ENCODE data around the gene DMXL2. TPM values are rescaled to one million over a fixed set of nuclear protein-coding genes. Genes with fewer than 3 reads are reported as not detected.

DMXL2 gene
- 12.4 to 21.2 TPM (median 17.4 TPM) in 5 replicates for total RNA-seq (2022; extraction: Qiagen RNA extraction)

GRCh38 chr15:51622604-51623370 is at the start of gene DMXL2:
Gene DMXL2, minus strand, starts transcription at chr15:51622771. Its CDS starts 226 bp downstream, at chr15:51622545.

Other genes starting within 250 kb of the DMXL2 start
- gene SCG3, start 58.7 kb upstream of the DMXL2 start, total RNA-seq (2022; extraction: Qiagen RNA extraction) = 0.04 to 0.10 TPM (median 0.05 TPM) in 4 of 5 replicates, not detected in the other
- gene LYSMD2, start 114.9 kb upstream of the DMXL2 start, total RNA-seq (2022; extraction: Qiagen RNA extraction) = 18.3 to 22.4 TPM (median 19.3 TPM) in 5 replicates
- gene TMOD2, start 128.8 kb upstream of the DMXL2 start, total RNA-seq (2022; extraction: Qiagen RNA extraction) = 1.4 to 2.1 TPM (median 1.9 TPM) in 5 replicates
- gene TMOD3, start 206.9 kb upstream of the DMXL2 start, total RNA-seq (2022; extraction: Qiagen RNA extraction) = 55.7 to 85.4 TPM (median 71.2 TPM) in 5 replicates

All from A549 treated with dexamethasone at 1 μM for 4 hours (cell line).